ENCODE results near the gene GNAO1.

GNAO1 gene

DNA sequence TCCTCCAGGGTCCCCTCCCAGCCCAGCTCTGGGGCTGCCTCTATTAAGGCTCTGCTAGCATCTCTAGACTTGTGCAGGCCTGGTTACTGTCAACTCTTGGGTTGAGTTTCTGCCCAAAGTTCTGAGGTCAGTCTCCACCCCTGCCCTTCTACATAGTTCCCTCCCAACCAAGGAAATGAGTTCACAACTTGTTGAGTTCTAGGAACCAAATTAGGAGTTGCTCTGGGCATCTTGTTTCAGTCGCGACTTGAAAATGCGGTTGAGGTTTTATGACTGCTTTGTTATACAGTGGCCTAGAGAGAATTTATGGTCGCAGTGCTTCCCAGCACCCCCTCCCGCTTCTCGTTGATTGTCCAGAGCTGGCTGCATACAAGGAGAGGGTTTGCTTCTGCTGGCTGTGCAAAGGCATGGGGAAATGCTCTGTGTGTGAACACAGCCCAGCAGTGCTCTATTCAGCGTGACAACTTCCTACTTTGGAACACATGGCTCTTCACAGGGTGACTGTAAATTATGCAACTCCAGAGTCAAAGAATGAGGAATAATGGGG is 20.2 kb downstream of the GNAO1 start:
- no peaks in the 10 kb centered on the region for H3K9me3 Mint-ChIP-seq
- ATAC-seq (no peak), DNase-seq (ENCODE audit: low spot score in 2 of 2) (no peak)
- no peak overlapping the region for H3K4me3 Mint-ChIP-seq
- H3K4me1 Mint-ChIP-seq, result peaks cover 14% of the 10 kb centered on the region
- H3K36me3 Mint-ChIP-seq, result no peaks in the 10 kb centered on the region
- H3K27ac Mint-ChIP-seq, result no peak overlapping the region

GRCh38 chr16:56212144-56212543 is 20.9 kb downstream of the GNAO1 start:
- Mint-ChIP-seq H3K9me3 (no peaks in the 10 kb centered on the region), H3K4me3 (no peak overlapping the region), H3K36me3 (no peaks in the 10 kb centered on the region), H3K4me1 (peaks cover 14% of the 10 kb centered on the region), H3K27ac (no peak overlapping the region)
- ATAC-seq (no peak), DNase-seq (ENCODE audit: low spot score in 2 of 2) (no peak)

- Mint-ChIP-seq H3K36me3 (no peaks in the 10 kb centered on the region), H3K9me3 (no peaks in the 10 kb centered on the region), H3K4me1 (peaks cover 23% of the 10 kb centered on the region), H3K4me3 (no peak overlapping the region), H3K27ac (no peak overlapping the region)
- no peak for ATAC-seq
- DNase-seq (ENCODE audit: low spot score in 2 of 2), result no peak
Observed at GRCh38 chr16:56221995-56222394, 30.7 kb downstream of the GNAO1 start.

- Mint-ChIP-seq H3K36me3 (no peaks in the 10 kb centered on the region), H3K4me3 (no peak overlapping the region), H3K9me3 (no peaks in the 10 kb centered on the region), H3K27ac (no peak overlapping the region), H3K4me1 (peaks cover 28% of the 10 kb centered on the region)
- DNase-seq (ENCODE audit: low spot score in 2 of 2) (no peak), ATAC-seq (no peak)
Observed at GRCh38 chr16:56222474-56222997, 31.2 kb downstream of the GNAO1 start.

GRCh38 chr16:56225017-56225742 is 33.9 kb downstream of the GNAO1 start:
- no peak overlapping the region for H3K4me3 Mint-ChIP-seq
- DNase-seq (ENCODE audit: low spot score in 2 of 2) (no peak), ATAC-seq (no peak)
- H3K4me1 Mint-ChIP-seq, result peaks cover 33% of the 10 kb centered on the region
- H3K36me3 Mint-ChIP-seq, result no peaks in the 10 kb centered on the region
- no peaks in the 10 kb centered on the region for H3K9me3 Mint-ChIP-seq
- peak overlapping the region; percentile 10 for H3K27ac Mint-ChIP-seq

- H3K4me1 Mint-ChIP-seq, result peaks cover 33% of the 10 kb centered on the region
- H3K36me3 Mint-ChIP-seq, result no peaks in the 10 kb centered on the region
- no peaks in the 10 kb centered on the region for H3K9me3 Mint-ChIP-seq
- H3K4me3 Mint-ChIP-seq, result peak overlapping the region; percentile 0
- ATAC-seq (peak; percentile 81), DNase-seq (ENCODE audit: low spot score in 2 of 2) (no peak)
- H3K27ac Mint-ChIP-seq, result no peak overlapping the region
Observed at GRCh38 chr16:56226187-56226586, 34.9 kb downstream of the GNAO1 start.

DNA sequence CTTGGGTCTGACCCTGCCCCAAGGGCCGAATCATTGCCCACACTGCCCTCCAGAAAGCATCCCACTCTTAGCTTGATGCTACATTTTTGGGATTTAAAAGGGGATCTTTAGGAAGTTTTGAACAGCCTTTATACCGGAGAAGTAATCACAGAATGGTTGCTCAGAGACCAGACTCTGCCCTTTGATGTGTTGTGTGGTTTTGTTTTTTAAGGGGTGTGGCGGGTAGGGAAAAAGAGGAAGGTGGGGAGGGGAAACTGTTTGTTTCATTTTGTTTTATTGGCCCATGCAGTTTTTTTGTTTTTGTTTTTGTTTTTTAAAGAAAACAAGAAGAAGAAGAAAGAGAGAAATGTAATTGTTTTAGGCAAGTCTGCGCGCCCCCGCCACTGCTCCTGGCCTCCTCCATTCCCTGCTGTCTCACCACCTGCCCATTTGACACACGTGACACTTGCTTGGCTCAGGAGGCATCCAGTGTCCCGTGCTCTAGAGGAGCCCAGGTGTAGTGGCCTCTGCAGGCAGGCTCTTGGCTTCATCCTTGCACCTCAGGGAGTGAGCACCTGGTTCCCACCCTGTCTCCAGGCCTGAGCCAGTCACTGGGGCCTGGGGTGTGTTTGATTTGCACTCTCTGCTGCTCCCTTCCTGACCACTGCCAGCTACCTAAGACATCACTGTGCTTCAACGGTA is 35.7 kb downstream of the GNAO1 start:
- ATAC-seq (no peak), DNase-seq (ENCODE audit: low spot score in 2 of 2) (no peak)
- Mint-ChIP-seq H3K4me3 (peak overlapping the region; percentile 0), H3K36me3 (no peaks in the 10 kb centered on the region), H3K4me1 (peaks cover 33% of the 10 kb centered on the region), H3K9me3 (no peaks in the 10 kb centered on the region), H3K27ac (no peak overlapping the region)

DNA sequence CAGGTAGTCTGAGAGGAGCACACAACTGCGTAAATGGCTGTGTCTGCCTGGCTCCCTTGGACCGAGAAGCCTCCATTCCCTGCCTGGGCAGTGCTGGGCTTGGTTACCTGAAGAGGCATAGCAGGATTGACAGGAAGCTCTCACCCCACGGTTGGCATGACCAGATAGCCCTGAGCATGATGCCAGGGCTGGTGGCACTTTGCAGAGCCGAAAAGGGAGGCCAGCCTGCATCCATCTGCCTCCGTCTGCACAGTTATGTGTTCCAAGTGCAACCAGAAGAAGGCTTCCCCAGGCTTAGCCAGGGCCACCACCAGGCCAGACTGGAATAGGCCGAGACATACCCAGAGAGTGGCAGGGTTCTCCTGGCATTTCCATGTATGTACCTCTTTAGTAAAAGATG is 36.6 kb downstream of the GNAO1 start:
- DNase-seq (ENCODE audit: low spot score in 2 of 2) (no peak), ATAC-seq (no peak)
- peaks cover 33% of the 10 kb centered on the region for H3K4me1 Mint-ChIP-seq
- H3K36me3 Mint-ChIP-seq, result no peaks in the 10 kb centered on the region
- H3K27ac Mint-ChIP-seq, result no peak overlapping the region
- H3K9me3 Mint-ChIP-seq, result no peaks in the 10 kb centered on the region
- H3K4me3 Mint-ChIP-seq, result no peak overlapping the region

DNA sequence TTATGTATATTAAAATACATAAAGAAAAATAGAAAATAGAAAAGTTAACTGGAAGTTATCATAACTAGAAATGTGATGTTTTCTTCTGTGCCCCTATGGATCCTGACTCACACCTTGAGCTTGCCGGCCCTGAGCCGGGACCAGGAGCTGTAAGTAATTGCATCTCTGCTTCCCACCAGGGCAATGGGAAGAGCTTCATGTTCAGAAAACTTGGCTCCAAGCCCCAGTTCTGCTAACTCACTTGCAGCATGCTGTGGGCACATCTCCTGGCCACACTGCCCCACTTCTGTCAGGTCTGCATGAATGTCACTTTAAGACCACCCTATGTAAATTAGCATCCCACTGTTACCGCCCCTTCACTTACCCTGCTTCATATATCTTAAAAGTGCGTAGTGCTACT is 37.2 kb downstream of the GNAO1 start:
- no peak for DNase-seq (ENCODE audit: low spot score in 2 of 2)
- peaks cover 33% of the 10 kb centered on the region for H3K4me1 Mint-ChIP-seq
- H3K9me3 Mint-ChIP-seq, result no peaks in the 10 kb centered on the region
- H3K4me3 Mint-ChIP-seq, result no peak overlapping the region
- no peaks in the 10 kb centered on the region for H3K36me3 Mint-ChIP-seq
- no peak for ATAC-seq
- H3K27ac Mint-ChIP-seq, result no peak overlapping the region

DNA sequence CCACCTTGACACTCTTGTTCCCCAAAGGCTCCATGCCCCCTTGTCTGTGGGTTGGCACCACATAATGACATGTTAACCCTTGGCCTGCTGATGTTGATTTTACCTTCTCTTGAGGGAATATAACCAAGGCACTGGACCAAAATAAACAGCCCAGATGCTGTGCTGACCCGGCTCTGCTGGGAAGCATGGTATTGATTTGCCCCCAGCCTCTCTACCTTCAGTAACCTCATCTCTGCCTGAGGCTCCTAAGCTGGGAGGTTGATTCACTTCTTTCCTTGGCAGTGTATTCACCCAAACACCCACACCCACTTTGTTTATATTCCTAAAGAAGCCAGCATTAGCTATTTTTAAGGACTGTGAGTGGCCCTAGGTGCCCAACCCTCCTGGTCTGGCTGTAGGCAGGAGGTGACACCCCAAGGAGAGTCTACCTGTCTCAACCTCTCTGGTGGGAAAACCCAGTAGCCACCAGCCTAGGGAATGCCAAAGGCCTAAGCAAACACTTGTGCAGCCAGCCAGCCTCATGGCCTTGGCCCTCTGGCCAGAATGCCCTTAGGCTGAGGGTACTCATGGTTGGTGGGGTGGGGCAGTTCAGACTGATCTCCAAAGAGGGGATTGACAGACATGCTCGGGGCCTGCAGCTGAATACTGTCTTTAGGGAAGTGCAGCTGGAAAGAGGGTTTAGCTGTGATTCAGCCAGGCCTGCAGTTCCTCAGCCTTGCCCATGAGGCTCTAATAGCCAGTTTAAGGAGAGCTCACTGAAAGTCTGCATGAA is 42.7 kb downstream of the GNAO1 start:
- Mint-ChIP-seq H3K36me3 (no peaks in the 10 kb centered on the region), H3K9me3 (no peaks in the 10 kb centered on the region), H3K27ac (no peak overlapping the region)

DNA sequence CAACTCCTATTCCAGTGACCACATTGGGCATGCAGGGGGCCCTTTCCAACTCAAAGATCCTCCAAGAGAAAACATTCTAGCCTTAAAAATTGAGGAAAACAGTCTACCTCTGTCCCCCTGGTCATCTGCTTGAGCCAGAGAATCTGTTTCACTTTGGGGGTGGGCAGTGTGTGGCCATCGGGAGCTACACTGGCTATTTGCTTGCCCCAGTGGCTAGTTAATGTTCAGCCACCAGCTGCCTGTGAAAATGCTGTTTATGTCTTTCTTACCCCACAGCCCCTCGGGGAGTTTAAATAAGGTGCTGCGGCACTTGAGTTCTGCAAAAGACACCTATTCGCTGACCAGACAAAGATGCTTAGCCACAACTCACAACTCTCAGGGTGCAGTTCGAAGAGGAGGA is 43.4 kb downstream of the GNAO1 start:
- Mint-ChIP-seq H3K9me3 (no peaks in the 10 kb centered on the region), H3K4me3 (no peak overlapping the region), H3K4me1 (no peaks in the 10 kb centered on the region), H3K36me3 (no peaks in the 10 kb centered on the region), H3K27ac (no peak overlapping the region)
- DNase-seq (ENCODE audit: low spot score in 2 of 2) (no peak), ATAC-seq (no peak)

More for the DNA sequence above, 42.7 kb downstream of the GNAO1 start:
- Mint-ChIP-seq H3K4me1 (no peaks in the 10 kb centered on the region), H3K4me3 (no peak overlapping the region)
- ATAC-seq, result no peak
- no peak for DNase-seq (ENCODE audit: low spot score in 2 of 2)

DNA sequence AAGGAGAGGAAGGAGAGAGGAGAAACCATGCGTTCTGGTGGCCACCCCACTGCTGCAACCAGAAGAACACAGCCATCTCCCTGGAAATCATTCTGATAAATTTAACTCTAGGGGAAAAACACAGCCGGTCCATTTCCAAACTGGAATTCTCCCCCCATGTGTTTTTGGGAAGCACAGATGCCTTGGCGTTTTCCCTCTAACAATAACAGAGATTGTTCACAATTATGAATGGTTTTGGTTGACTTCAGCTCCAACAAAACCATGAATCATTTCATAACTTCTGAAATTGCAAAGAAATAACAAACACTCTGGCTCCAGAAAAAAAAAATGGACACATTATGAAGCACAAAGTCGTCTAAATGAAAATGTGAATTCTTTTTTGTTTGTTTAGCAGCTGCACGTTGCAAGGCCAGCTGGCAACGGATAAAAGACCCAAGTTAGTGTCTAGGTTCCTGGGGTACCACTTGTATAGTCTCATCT is 46.2 kb downstream of the GNAO1 start:
- no peak overlapping the region for H3K27ac Mint-ChIP-seq
- ATAC-seq (no peak), DNase-seq (ENCODE audit: low spot score in 2 of 2) (no peak)
- H3K36me3 Mint-ChIP-seq, result no peaks in the 10 kb centered on the region
- H3K4me3 Mint-ChIP-seq, result no peak overlapping the region
- no peaks in the 10 kb centered on the region for H3K9me3 Mint-ChIP-seq
- no peaks in the 10 kb centered on the region for H3K4me1 Mint-ChIP-seq

- no peaks in the 10 kb centered on the region for H3K4me1 Mint-ChIP-seq
- DNase-seq (ENCODE audit: low spot score in 2 of 2) (no peak), ATAC-seq (no peak)
- H3K36me3 Mint-ChIP-seq, result no peaks in the 10 kb centered on the region
- H3K27ac Mint-ChIP-seq, result no peak overlapping the region
- H3K9me3 Mint-ChIP-seq, result no peaks in the 10 kb centered on the region
- H3K4me3 Mint-ChIP-seq, result no peak overlapping the region
Observed at GRCh38 chr16:56238188-56238587, 46.9 kb downstream of the GNAO1 start.

DNA sequence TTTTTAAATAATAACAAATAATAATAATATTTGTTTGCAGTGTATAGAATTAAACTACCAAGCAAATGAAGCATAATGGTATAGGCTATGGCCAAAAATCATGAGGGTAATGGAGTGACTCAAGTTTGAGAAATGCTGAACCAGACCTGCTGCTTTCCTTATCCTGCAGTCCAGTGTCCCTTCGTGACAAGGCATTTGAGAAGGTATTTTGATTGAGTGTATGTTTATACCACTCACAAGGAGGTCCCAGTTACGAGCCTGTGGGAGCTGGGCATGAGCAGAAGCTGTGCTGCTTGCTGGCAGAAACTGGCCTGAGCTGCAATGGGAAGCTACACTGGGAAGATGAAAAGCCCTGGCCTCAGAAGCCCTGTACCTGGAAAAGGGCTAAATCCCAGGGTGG is 50.3 kb downstream of the GNAO1 start:
- H3K4me3 Mint-ChIP-seq, result no peak overlapping the region
- H3K36me3 Mint-ChIP-seq, result no peaks in the 10 kb centered on the region
- DNase-seq (ENCODE audit: low spot score in 2 of 2), result no peak
- no peaks in the 10 kb centered on the region for H3K9me3 Mint-ChIP-seq
- no peaks in the 10 kb centered on the region for H3K4me1 Mint-ChIP-seq
- ATAC-seq, result no peak
- H3K27ac Mint-ChIP-seq, result no peak overlapping the region

GRCh38 chr16:56242740-56243139 is 51.5 kb downstream of the GNAO1 start:
- H3K4me1 Mint-ChIP-seq, result no peaks in the 10 kb centered on the region
- ATAC-seq, result no peak
- no peak overlapping the region for H3K27ac Mint-ChIP-seq
- H3K9me3 Mint-ChIP-seq, result no peaks in the 10 kb centered on the region
- H3K36me3 Mint-ChIP-seq, result no peaks in the 10 kb centered on the region
- no peak for DNase-seq (ENCODE audit: low spot score in 2 of 2)
- H3K4me3 Mint-ChIP-seq, result no peak overlapping the region
